T-helper 17 cell (primary cell): ENCODE data around the gene PTPRC. TPM values are rescaled to one million over a fixed set of nuclear protein-coding genes. Genes with fewer than 3 reads are reported as not detected.

Source experiments
- ATAC-seq: fragments of 150-1000 bp; cut with Tn5 transposase; 2 replicates; pipeline ENCODE4 v1.10.0; 2021; ENCODE audit warnings: mild to moderate bottlenecking, moderate library complexity
- DNase-seq, 3 donors: peaks; one replicate each; pipeline versions ENCODE4 v3.0.0 to v3.0.0-alpha.2; 2020 to 2021
- H3K9me3 ChIP-seq: one replicate; pipeline ENCODE4 v1.7.0; 2013; ENCODE audit warnings: low read length, mild to moderate bottlenecking; ENCODE audit not compliant: control insufficient read depth, poor library complexity, severe bottlenecking
- H3K27ac Mint-ChIP-seq: one replicate; pipeline ENCODE4 v1.8.0; 2022; ENCODE audit warnings: mild to moderate bottlenecking, moderate library complexity, mixed read lengths
- H3K27me3 Mint-ChIP-seq: one replicate; pipeline ENCODE4 v1.8.0; 2022; ENCODE audit warnings: mixed read lengths
- H3K36me3 Mint-ChIP-seq: one replicate; pipeline ENCODE4 v1.8.0; 2022; ENCODE audit warnings: low read depth, mixed read lengths
- H3K4me1 Mint-ChIP-seq: one replicate; pipeline ENCODE4 v1.8.0; 2022; ENCODE audit warnings: mild to moderate bottlenecking, mixed read lengths
- H3K4me3 Mint-ChIP-seq: one replicate; pipeline ENCODE4 v1.8.0; 2022; ENCODE audit warnings: mild to moderate bottlenecking, moderate library complexity, mixed read lengths
- total RNA-seq, 4 donors: library from RNA in 2 of 4; stranded (reverse) in 2 of 4; gene quantifications; one replicate each; pipeline ENCODE4 v1.2.3 and lab custom pipeline; 2022 to 2026

Gene PTPRC
- total RNA-seq, 2 donors from 2014 or later = 697 to 813 TPM

GRCh38 chr1:198677871-198678270 is 39.0 kb downstream of the PTPRC start:
- DNase-seq = no peak
- H3K27me3 Mint-ChIP-seq = no peaks in the 10 kb centered on the region
- H3K27ac Mint-ChIP-seq = peak overlapping the region; percentile 98
- no peaks in the 10 kb centered on the region for H3K36me3 Mint-ChIP-seq
- no peak for ATAC-seq
- peak overlapping the region; percentile 83 for H3K4me3 Mint-ChIP-seq
- no peaks in the 10 kb centered on the region for H3K9me3 ChIP-seq
- H3K4me1 Mint-ChIP-seq = peaks cover 57% of the 10 kb centered on the region

GRCh38 chr1:198678301-198678836 is 39.5 kb downstream of the PTPRC start:
- peak; percentile 57 for ATAC-seq
- H3K4me1 Mint-ChIP-seq = peaks cover 57% of the 10 kb centered on the region

DNA sequence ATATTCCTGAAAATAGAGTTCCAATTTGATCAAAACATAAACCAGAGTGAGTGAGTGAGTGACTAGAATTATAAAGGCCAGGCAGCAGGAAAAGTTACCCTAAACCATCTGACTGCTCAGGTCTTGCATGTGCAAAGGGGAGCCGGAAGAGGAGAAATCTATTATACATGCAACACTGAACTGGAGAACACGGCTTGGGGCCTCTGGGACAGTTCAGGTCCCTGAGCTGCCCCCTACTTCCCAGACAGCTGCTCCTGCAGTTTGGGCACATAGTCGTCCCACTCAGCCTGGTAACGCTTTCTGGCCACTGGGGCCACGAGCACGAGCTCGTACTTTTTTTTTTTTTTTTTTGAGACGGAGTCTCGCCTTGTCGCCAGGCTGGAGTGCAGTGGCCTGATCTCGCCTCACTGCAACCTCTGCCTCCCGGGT is 40.1 kb downstream of the PTPRC start:
- peak overlapping the region; percentile 98 for H3K27ac Mint-ChIP-seq
- H3K27me3 Mint-ChIP-seq = no peaks in the 10 kb centered on the region
- ATAC-seq (peak; percentile 8), DNase-seq (peak in 1 of 3 donors; percentile 29)
- H3K9me3 ChIP-seq = no peaks in the 10 kb centered on the region
- no peaks in the 10 kb centered on the region for H3K36me3 Mint-ChIP-seq
- H3K4me3 Mint-ChIP-seq = peak overlapping the region; percentile 83
- peaks cover 61% of the 10 kb centered on the region for H3K4me1 Mint-ChIP-seq

More at GRCh38 chr1:198678301-198678836, 39.5 kb downstream of the PTPRC start:
- DNase-seq = peak; percentile 15 to 53 (median 44)
- no peaks in the 10 kb centered on the region for H3K27me3 Mint-ChIP-seq
- no peaks in the 10 kb centered on the region for H3K36me3 Mint-ChIP-seq
- peak overlapping the region; percentile 98 for H3K27ac Mint-ChIP-seq
- H3K4me3 Mint-ChIP-seq = peak overlapping the region; percentile 83
- no peaks in the 10 kb centered on the region for H3K9me3 ChIP-seq

DNA sequence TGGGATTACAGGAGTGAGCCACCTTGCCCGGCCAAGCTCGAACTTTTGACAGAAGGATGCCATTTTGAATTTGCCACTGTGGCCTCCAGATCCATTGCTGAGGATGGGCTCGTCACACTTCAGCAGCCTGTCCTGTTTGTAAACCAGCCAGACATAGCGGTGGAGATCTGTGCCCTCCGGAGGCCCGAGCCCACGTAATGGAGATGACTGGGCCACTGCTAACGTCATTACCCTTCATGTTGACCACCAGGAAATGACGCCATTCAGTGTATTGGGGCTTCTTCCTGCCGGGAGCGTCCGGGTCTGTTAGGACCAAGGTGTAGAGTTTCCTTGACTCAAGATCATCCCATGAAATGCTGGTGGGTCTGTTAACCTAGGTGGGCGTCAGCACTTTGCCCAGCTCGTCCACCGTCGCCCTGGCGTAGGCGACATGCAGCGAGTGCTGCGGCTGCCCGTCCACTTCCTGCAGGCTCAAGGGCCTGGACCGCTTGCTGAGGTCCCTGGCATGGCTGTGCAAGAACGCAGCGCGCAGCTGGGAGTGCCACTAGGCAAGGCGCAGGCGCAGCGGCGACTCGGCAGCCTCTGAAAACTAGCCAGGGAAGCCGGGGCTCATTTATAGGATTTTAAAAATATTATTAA is 40.8 kb downstream of the PTPRC start:
- H3K4me1 Mint-ChIP-seq = peaks cover 61% of the 10 kb centered on the region
- DNase-seq (peak in 1 of 3 donors; percentile 18), ATAC-seq (no peak)
- H3K27ac Mint-ChIP-seq = peak overlapping the region; percentile 98
- no peaks in the 10 kb centered on the region for H3K9me3 ChIP-seq
- H3K27me3 Mint-ChIP-seq = no peaks in the 10 kb centered on the region
- H3K4me3 Mint-ChIP-seq = peak overlapping the region; percentile 83
- H3K36me3 Mint-ChIP-seq = no peaks in the 10 kb centered on the region

GRCh38 chr1:198680174-198680875 is 41.5 kb downstream of the PTPRC start:
- H3K27ac Mint-ChIP-seq = peak overlapping the region; percentile 98
- peak overlapping the region; percentile 83 for H3K4me3 Mint-ChIP-seq
- ATAC-seq = no peak
- DNase-seq = no peak
- H3K36me3 Mint-ChIP-seq = no peaks in the 10 kb centered on the region
- H3K9me3 ChIP-seq = no peaks in the 10 kb centered on the region
- H3K4me1 Mint-ChIP-seq = peaks cover 60% of the 10 kb centered on the region
- no peaks in the 10 kb centered on the region for H3K27me3 Mint-ChIP-seq

DNA sequence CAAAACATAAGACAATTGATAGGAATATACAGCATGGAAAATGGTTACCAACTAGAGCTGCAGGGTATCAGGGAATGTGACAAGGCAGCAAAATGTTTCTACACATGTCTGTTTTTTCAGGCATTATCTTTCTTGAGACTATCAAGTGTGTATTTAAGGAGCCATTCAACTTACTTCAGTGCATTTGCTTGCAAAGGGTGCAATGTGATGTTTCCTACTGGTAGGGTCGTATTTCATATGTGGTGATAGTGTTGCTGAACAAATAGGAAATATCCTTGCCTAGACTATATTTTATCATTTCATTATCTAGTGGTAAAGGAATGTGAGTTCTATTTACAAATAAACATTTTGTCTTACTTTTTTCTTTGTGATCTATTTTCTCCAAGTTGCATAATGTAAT is 42.4 kb downstream of the PTPRC start:
- no peak for DNase-seq
- ATAC-seq = peak; percentile 11
- Mint-ChIP-seq H3K27ac (peak overlapping the region; percentile 98), H3K27me3 (no peaks in the 10 kb centered on the region), H3K4me3 (peak overlapping the region; percentile 45), H3K36me3 (no peaks in the 10 kb centered on the region), H3K4me1 (peaks cover 63% of the 10 kb centered on the region)
- H3K9me3 ChIP-seq = no peaks in the 10 kb centered on the region

GRCh38 chr1:198681831-198682759 is 43.3 kb downstream of the PTPRC start:
- Mint-ChIP-seq H3K4me1 (peaks cover 64% of the 10 kb centered on the region), H3K36me3 (no peaks in the 10 kb centered on the region), H3K27me3 (no peaks in the 10 kb centered on the region), H3K4me3 (peak overlapping the region; percentile 80), H3K27ac (peak overlapping the region; percentile 98)
- ATAC-seq (peak; percentile 81), DNase-seq (peak; percentile 46 to 71 (median 54))
- H3K9me3 ChIP-seq = no peaks in the 10 kb centered on the region

DNA sequence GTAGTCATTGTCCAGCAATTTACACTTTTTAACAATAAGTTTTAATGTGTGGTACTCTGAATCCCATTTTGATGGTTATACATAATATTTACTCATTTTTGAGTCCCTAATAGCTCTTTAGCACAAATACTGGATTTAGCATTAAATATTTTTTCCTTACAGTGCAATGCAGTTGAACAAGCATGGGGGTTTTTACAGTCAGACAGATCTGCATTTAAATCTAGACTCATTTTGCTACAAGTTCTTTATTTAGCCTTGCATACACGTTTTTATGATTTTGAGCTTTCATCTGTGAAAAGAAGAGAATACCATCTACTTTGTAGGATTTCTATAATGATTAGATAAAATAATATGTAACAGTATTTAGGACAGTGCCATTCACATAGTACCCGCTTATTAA is 44.0 kb downstream of the PTPRC start:
- no peaks in the 10 kb centered on the region for H3K9me3 ChIP-seq
- H3K27ac Mint-ChIP-seq = peak overlapping the region; percentile 98
- peak overlapping the region; percentile 80 for H3K4me3 Mint-ChIP-seq
- DNase-seq (no peak), ATAC-seq (no peak)
- peaks cover 61% of the 10 kb centered on the region for H3K4me1 Mint-ChIP-seq
- no peaks in the 10 kb centered on the region for H3K27me3 Mint-ChIP-seq
- H3K36me3 Mint-ChIP-seq = no peaks in the 10 kb centered on the region

DNA sequence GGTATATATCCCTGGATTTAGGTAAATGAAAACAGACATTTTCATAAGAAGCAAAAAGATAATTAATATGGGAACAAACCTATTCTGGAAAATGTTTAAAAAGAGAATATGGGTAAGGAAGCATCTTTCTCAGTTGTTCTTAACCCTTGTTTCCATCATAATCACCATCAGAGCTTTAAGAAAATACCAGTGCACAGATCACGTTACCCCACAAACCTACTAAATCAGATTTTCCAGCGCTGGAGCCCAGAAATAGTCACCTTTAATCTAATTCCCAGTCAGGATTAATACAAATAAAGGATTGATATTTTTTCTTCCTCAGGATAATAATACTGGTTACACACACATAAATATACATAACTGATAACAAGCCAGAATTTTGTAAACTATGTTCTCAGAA is 44.6 kb downstream of the PTPRC start:
- Mint-ChIP-seq H3K27ac (peak overlapping the region; percentile 98), H3K36me3 (no peaks in the 10 kb centered on the region), H3K4me1 (peaks cover 58% of the 10 kb centered on the region), H3K4me3 (peak overlapping the region; percentile 80), H3K27me3 (no peaks in the 10 kb centered on the region)
- ATAC-seq (no peak), DNase-seq (no peak)
- H3K9me3 ChIP-seq = no peaks in the 10 kb centered on the region

- Mint-ChIP-seq H3K27me3 (no peaks in the 10 kb centered on the region), H3K36me3 (peaks cover 8% of the 10 kb centered on the region)
- no peak for DNase-seq
Measured at GRCh38 chr1:198686069-198686728, 47.4 kb downstream of the PTPRC start.

GRCh38 chr1:198687429-198687828 is 48.6 kb downstream of the PTPRC start:
- H3K4me3 Mint-ChIP-seq = no peak overlapping the region
- peaks cover 58% of the 10 kb centered on the region for H3K4me1 Mint-ChIP-seq
- no peaks in the 10 kb centered on the region for H3K9me3 ChIP-seq
- no peaks in the 10 kb centered on the region for H3K27me3 Mint-ChIP-seq
- ATAC-seq (peak; percentile 37), DNase-seq (peak in 1 of 3 donors; percentile 20)
- peak overlapping the region; percentile 98 for H3K27ac Mint-ChIP-seq
- H3K36me3 Mint-ChIP-seq = peaks cover 12% of the 10 kb centered on the region

More at GRCh38 chr1:198686069-198686728, 47.4 kb downstream of the PTPRC start:
- Mint-ChIP-seq H3K27ac (peak overlapping the region; percentile 98), H3K4me3 (peak overlapping the region; percentile 78), H3K4me1 (peaks cover 59% of the 10 kb centered on the region)
- ATAC-seq = no peak
- no peaks in the 10 kb centered on the region for H3K9me3 ChIP-seq

- Mint-ChIP-seq H3K4me3 (peak overlapping the region; percentile 82), H3K27me3 (no peaks in the 10 kb centered on the region), H3K36me3 (peaks cover 12% of the 10 kb centered on the region), H3K27ac (peak overlapping the region; percentile 98), H3K4me1 (peaks cover 50% of the 10 kb centered on the region)
- ATAC-seq (no peak), DNase-seq (no peak)
- H3K9me3 ChIP-seq = no peaks in the 10 kb centered on the region
Measured at GRCh38 chr1:198691063-198691462, 52.2 kb downstream of the PTPRC start.
